Fibroblast of lung (primary cell): ENCODE results near the gene SMPDL3B.

Source experiments
- CTCF ChIP-seq, 2 donors: IDR thresholded peaks in 1 of 2; conservative IDR thresholded peaks in 1 of 2; 1 replicate in 1 of 2; 2 replicates in 1 of 2; pipeline ENCODE4 v1.5.1; 2011 to 2012; ENCODE audit warnings: low read length in 2 of 2, control low read depth in 1 of 2, inconsistent platforms in 1 of 2, low read depth in 1 of 2, mild to moderate bottlenecking in 1 of 2
- EZH2 ChIP-seq: IDR thresholded peaks from 2 replicates; pipeline ENCODE4 v1.5.1; 2012; ENCODE audit warnings: low read length, control low read depth, mild to moderate bottlenecking; ENCODE audit errors: missing control alignments

GRCh38 chr1:27906759-27907158 lies 28.0 kb upstream of the SMPDL3B start:
- TF ChIP-seq CTCF (conservative IDR thresholded peaks at IDR 0.05 in 1 of 2, IDR thresholded peaks at IDR 0.05 in 1 of 2; ENCODE audit: low read depth in 1 of 2, low read length in 2 of 2): no peak
- no peak for TF ChIP-seq EZH2
